ENCODE data around the gene MRE11.

GRCh38 chr11:94537031-94537600 lies 43.5 kb upstream of the MRE11 start:
- TF ChIP-seq CTCF (IDR thresholded peaks at IDR 0.05) (no peak), EP300 (IDR thresholded peaks at IDR 0.05) (no peak), POLR2A (IDR thresholded peaks at IDR 0.05) (no peak)

All from upper lobe of left lung (tissue), 4 donors.